ENCODE results near the gene SKI. TPM values are rescaled to one million over a fixed set of nuclear protein-coding genes. Genes with fewer than 3 reads are reported as not detected.
A peak's percentile ranks its signal among the peaks of the same experiment; 100 is the strongest.

SKI gene
- total RNA-seq, 1 experiment from 2014 or later, result 53.7 TPM

GRCh38 chr1:2229911-2230731 lies 2.0 kb downstream of the SKI start:
- peak; percentile 48 for DNase-seq (ENCODE audit: unreplicated experiment)
- intact Hi-C loops (cut with micrococcal nuclease), result loop anchor here (1.0 to 5.0 kb wide), 4 partner anchors 18 to 85 kb away; no protein-coding TSS in a partner anchor

DNA sequence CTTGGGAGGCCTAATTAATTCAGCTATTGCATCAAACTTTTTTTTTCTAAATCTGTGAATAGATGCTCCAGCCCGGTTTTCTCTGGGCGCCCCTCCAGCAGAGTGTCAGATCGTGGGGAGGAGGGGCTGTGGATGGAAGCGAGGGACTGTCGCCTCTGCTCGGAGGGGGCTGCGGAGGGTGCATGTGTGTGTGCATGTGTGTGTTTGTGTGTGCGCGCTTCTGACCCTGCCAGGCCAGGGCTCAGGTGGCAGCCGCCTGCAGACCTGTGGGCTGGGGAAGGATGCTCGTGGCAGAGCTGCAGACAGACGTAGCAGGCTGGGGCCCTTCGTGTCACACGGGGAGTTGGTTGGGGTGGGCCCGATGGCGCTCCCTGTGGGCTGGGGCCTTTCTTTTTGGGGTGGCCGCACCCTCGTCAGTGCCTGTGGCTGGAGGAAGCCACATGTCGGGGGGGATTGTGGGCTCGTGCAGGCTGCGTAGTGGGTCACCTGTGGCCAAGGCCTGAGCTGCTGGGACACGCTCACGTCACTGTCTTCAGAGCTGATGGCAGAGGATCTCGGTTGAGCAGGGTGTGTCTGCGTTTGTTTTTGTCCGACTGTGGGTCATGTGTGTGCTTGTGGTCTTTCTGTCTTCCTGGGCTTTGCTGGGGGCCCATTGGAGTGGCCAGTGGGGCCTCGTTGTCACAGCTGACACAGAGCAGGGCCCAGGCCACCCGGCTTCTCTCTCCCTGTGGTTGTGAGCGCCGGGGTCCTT lies 2.8 kb downstream of the SKI start:
- ChIA-PET CTCF (interaction anchor here (0.7 to 2.0 kb wide), 6 partner anchors 12 to 151 kb away, joined by 3 to 10 read pairs (median 4); partner anchors contain the start of gene FAAP20), POLR2A (interaction anchor here (0.6 to 4.6 kb wide), 17 partner anchors 10 to 198 kb away, joined by 3 to 23 read pairs (median 4); partner anchors contain the start of genes FAAP20, MORN1, PEX10 and RER1)
- peak overlapping the region; percentile 75 for H3K27ac Mint-ChIP-seq (ENCODE audit: low read depth, unreplicated experiment)
- peak overlapping the region; percentile 78 for H3K4me3 Mint-ChIP-seq (ENCODE audit: unreplicated experiment)
- intact Hi-C loops (cut with micrococcal nuclease), result loop anchor here (1.0 to 5.0 kb wide), 4 partner anchors 19 to 84 kb away; no protein-coding TSS in a partner anchor
- H3K27me3 Mint-ChIP-seq (ENCODE audit: insufficient read depth, unreplicated experiment), result no peaks in the 10 kb centered on the region
- H3K36me3 Mint-ChIP-seq (ENCODE audit: insufficient read depth, unreplicated experiment), result peaks cover 15% of the 10 kb centered on the region
- peak; percentile 48 for DNase-seq (ENCODE audit: unreplicated experiment)
- no TSS peak for BruUV-seq (replicated peaks)
- H3K9me3 Mint-ChIP-seq (ENCODE audit: unreplicated experiment), result no peaks in the 10 kb centered on the region
- H3K4me1 Mint-ChIP-seq (ENCODE audit: insufficient read depth, unreplicated experiment), result peaks cover 28% of the 10 kb centered on the region
- TF ChIP-seq, protein P1, sequence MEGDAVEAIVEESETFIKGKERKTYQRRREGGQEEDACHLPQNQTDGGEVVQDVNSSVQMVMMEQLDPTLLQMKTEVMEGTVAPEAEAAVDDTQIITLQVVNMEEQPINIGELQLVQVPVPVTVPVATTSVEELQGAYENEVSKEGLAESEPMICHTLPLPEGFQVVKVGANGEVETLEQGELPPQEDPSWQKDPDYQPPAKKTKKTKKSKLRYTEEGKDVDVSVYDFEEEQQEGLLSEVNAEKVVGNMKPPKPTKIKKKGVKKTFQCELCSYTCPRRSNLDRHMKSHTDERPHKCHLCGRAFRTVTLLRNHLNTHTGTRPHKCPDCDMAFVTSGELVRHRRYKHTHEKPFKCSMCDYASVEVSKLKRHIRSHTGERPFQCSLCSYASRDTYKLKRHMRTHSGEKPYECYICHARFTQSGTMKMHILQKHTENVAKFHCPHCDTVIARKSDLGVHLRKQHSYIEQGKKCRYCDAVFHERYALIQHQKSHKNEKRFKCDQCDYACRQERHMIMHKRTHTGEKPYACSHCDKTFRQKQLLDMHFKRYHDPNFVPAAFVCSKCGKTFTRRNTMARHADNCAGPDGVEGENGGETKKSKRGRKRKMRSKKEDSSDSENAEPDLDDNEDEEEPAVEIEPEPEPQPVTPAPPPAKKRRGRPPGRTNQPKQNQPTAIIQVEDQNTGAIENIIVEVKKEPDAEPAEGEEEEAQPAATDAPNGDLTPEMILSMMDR (IDR thresholded peaks at IDR 0.05; ENCODE audit: unreplicated experiment), result no peak

More at GRCh38 chr1:2229911-2230731, 2.0 kb downstream of the SKI start:
- ChIA-PET CTCF (interaction anchor here (1.1 to 2.0 kb wide), 6 partner anchors 18 to 162 kb away, joined by 3 to 10 read pairs (median 4); partner anchors contain the start of gene FAAP20), POLR2A (interaction anchor here (0.6 to 4.6 kb wide), 15 partner anchors 9 to 182 kb away, joined by 3 to 23 read pairs (median 4); partner anchors contain the start of genes FAAP20, MORN1, PEX10 and RER1)
- Mint-ChIP-seq H3K9me3 (ENCODE audit: unreplicated experiment) (no peaks in the 10 kb centered on the region), H3K4me3 (ENCODE audit: unreplicated experiment) (peak overlapping the region; percentile 78), H3K4me1 (ENCODE audit: insufficient read depth, unreplicated experiment) (peaks cover 20% of the 10 kb centered on the region), H3K27me3 (ENCODE audit: insufficient read depth, unreplicated experiment) (no peaks in the 10 kb centered on the region), H3K27ac (ENCODE audit: low read depth, unreplicated experiment) (peak overlapping the region; percentile 75), H3K36me3 (ENCODE audit: insufficient read depth, unreplicated experiment) (peaks cover 15% of the 10 kb centered on the region)
- no TSS peak for BruUV-seq (replicated peaks)
- TF ChIP-seq, protein P1 (IDR thresholded peaks at IDR 0.05; ENCODE audit: unreplicated experiment), result no peak

DNA sequence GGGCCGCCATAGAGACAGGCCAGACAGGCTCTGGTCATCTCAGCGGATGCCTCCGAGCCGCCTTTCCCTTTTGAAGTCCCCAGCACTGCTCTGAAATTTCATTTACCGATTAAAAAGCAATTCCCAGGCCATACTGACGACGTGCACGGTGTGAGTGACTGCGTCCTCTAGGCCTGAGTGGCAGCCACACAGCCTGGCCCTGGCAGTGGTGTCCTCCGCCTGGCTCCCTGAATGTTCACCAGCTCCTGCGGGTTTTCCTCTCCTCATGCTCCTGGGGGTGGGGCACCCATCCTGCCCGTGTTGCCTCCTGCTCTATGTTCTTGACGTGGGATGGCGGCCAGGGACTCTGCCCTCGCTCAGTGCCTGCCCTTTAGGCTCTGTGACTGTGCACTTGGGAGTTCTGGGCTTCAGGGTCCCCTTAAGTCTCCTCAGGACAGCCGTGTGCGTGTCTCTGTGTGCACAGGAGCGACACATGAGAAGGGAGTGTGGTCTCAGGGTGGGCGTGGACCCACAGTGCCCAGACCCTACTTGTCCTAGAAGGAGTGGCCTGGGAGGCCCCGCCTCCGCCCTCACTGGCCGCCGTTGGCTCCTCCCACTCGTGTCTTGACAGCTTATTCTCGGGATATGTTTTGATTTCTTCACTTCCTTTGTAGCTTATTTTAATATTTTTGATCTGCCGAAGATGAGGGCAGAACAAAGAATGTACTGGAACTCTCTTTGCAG lies 3.6 kb downstream of the SKI start:
- H3K4me1 Mint-ChIP-seq (ENCODE audit: insufficient read depth, unreplicated experiment), result peaks cover 22% of the 10 kb centered on the region
- TF ChIP-seq, protein P1 (IDR thresholded peaks at IDR 0.05; ENCODE audit: unreplicated experiment), result no peak
- BruUV-seq (replicated peaks), result TSS peak; percentile 43
- H3K4me3 Mint-ChIP-seq (ENCODE audit: unreplicated experiment), result peak overlapping the region; percentile 78
- peaks cover 15% of the 10 kb centered on the region for H3K36me3 Mint-ChIP-seq (ENCODE audit: insufficient read depth, unreplicated experiment)
- H3K27me3 Mint-ChIP-seq (ENCODE audit: insufficient read depth, unreplicated experiment), result no peaks in the 10 kb centered on the region
- POLR2A ChIA-PET, result interaction anchor here (0.6 to 4.6 kb wide), 15 partner anchors 9 to 197 kb away, joined by 3 to 16 read pairs (median 4); partner anchors contain the start of genes FAAP20, MORN1, PEX10 and RER1
- H3K27ac Mint-ChIP-seq (ENCODE audit: low read depth, unreplicated experiment), result peak overlapping the region; percentile 75
- H3K9me3 Mint-ChIP-seq (ENCODE audit: unreplicated experiment), result no peaks in the 10 kb centered on the region
- CTCF ChIA-PET, result interaction anchor here (0.7 to 2.0 kb wide), 5 partner anchors 13 to 97 kb away, joined by 3 to 10 read pairs (median 5); partner anchors contain the start of gene FAAP20
- intact Hi-C loops (cut with micrococcal nuclease), result loop anchor here (2.0 to 5.0 kb wide), 3 partner anchors 46 to 83 kb away; no protein-coding TSS in a partner anchor
- DNase-seq (ENCODE audit: unreplicated experiment), result peak; percentile 90

Data from MCF 10A (cell line).